Jurkat, Clone E6-1 (cell line): Measurements from ENCODE around the gene GNB1.
A peak's percentile ranks its signal among the peaks of the same experiment; 100 is the strongest.

Source experiments
- DNase-seq: peaks from one replicate; pipeline ENCODE4 v3.0.0-alpha.2; 2011; ENCODE audit warnings: low read depth, low spot score
- H3K4me3 ChIP-seq: 2 replicates; pipeline ENCODE4 v1.5.1; 2011; ENCODE audit warnings: mild to moderate bottlenecking, low read length, control low read depth, moderate library complexity

Gene GNB1

DNA sequence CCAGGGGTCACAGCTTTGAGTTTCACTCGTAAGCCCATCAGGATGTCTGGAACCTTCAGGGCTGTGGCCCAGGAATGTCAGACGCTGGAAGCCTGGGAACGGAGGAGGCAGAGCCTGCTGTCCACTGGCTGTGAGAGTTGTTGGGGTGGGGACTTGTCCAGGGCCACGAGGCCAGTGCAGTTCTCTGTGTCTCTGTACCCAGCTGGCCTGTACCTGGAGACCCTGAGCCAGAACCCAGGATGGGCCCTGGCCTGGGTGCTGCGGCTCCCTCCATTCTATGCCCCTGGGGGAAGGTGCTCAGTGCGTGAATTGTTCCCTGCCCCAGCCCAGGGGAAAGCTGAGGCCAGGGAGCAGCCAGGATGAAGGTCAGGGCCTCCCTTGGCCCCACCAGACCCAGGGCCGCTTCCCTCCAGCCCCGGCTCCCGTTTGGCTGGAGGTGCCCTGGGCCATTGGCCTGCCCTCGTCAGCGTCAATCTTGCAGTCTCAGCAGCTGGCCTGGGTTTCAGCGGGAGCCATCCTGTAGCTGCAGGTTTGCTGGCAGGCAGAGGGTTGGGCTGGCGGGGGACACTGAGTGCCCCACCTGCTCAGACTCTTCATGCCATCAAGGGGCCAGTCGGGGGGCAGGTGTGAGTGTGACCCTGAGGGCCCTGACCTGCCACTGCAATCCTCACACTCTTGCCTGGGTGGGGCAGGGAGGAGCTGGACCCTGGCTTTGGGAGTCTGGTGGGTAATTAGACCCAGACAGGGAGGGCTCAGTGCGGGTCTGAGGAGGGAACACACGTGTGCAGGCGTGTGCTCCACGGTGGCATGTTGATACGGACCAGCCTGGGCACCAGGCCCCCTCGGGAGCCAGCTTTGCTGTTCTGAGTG is 23.4 kb upstream of the GNB1 start:
- no peak overlapping the region for H3K4me3 ChIP-seq
- no peak for DNase-seq

DNA sequence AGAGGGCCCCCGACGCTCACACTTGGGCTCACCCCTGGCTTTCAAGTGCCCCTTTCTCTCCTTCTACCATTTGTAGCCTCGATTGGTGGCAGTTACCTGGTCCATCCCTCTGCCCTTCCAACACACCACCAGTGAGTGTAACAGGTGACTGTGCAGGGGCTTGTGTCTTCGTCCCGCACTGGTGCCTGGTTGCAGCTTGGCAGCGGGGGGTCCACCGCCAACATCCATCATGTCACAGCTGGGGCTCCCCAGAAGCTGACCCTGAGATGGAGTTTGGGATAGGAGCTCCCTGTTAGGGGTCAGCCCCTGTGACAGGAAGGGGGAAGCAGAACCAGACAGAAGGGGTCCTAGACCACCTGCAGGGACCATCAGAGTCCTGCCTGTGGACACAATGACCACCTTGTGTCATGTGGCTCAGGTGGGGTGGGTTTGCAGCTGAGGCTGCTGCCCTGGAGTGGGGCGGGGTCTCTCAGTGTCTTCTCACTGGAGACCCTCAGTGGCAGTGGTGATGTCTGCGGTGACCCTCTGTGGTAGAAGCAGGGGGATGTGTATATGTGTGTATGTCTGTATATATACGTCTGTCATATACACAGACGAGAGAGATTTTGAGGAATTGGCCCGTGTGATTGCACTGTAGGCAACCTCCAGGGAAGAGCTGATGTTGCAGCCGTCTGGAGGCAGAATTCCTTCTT is 20.6 kb upstream of the GNB1 start:
- DNase-seq, result no peak
- no peak overlapping the region for H3K4me3 ChIP-seq

DNA sequence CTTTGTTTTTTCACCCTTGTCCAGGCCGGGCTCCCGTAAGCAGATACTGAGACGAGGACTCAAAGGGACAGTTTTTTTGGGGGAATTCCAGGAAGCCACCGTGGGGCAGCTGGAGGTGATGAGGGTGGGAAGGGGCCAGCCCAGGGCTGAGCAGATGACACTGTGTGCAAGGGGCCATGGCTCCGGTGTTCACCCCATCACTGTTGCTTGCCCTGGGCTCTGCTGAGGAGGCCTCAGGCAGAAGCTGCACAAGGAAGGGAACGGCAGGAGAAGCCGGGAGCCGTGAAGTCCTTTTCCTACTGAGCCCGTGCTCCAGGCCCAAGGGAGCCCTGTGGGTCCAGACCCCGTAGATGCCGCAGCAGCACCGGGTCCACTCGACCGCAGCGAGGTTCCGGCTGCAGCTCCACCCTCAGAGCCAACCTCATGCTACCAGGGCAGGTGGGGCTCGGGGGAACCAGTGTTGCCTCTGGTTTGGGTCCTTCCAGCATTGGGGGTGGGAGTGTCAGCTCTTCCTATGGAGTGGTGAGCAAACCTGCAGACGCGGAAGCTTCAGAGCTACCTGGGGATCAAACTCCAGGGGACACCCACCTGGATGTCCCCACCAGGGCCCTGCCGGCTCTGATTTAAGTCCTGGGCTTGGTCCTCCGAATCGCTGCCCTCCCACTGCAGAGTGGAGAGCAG is 19.9 kb upstream of the GNB1 start:
- no peak for DNase-seq
- H3K4me3 ChIP-seq, result no peak overlapping the region

DNA sequence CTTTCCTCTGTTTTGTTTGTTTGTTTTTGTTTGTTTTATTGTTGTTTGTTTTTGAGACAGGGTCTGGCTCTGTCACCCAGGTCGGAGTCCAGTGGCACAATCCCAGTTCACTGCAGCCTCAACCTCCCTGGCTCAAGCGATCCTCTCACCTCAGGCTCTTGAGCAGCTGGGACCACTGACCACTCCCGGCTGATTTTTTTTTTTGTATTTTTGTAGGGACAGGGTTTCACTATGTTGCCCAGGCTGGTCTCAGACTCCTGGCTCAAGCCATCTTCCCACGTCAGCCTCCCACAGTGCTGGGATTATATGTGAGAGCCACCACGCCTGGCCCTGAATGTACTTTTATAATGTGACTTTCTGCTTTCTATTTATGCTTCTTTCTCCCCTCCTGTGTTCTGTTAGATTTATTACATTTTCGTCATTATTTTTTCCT is 19.2 kb upstream of the GNB1 start:
- no peak overlapping the region for H3K4me3 ChIP-seq
- no peak for DNase-seq

DNA sequence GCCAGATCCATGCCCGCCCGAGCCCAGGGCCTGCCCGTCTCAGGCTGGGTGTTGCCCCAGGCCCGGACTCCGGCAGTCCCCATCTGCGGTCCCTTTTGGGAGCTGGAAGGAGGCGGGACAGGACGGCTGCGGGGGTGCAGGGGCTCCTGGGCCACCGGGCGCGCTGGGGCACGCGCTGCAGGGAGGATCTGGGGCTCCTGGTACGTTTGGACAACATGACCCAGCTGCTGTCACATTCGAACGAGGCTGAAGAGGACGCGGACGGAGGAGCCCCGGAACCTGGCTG is 17.6 kb upstream of the GNB1 start:
- DNase-seq, result no peak
- H3K4me3 ChIP-seq, result peak overlapping the region; percentile 64

DNA sequence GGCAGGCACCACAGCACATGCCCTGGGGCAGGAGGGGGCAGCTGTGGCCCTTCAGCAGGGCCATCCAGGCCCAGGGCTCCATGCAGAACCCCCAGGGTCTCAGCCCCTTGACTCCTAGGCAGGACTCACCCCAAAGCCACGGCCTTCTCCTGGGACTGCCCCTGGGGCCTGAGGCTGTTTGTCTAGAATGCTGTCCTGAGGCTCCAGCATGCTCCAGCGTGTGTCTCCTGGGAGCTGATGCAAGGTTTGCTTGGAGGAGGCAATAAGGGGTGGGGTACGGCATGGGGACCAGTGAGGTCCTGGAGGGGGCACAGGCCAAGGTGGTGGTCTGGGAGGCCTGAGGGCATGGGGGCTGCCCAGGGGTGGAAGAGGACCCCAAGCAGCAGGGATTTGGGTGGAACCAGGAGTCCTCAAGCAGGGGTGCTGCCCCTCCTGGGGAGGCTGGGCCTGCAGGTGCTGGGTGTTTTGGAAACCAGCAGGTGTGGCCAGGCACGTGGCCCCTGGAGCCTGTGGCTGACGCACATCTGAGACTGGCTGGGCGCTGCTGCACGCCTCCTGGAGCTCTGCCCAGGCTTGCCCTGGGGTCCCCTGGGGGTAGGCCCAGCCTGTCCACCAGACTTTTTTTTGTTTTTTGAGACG is 16.3 kb upstream of the GNB1 start:
- DNase-seq, result no peak
- no peak overlapping the region for H3K4me3 ChIP-seq

DNA sequence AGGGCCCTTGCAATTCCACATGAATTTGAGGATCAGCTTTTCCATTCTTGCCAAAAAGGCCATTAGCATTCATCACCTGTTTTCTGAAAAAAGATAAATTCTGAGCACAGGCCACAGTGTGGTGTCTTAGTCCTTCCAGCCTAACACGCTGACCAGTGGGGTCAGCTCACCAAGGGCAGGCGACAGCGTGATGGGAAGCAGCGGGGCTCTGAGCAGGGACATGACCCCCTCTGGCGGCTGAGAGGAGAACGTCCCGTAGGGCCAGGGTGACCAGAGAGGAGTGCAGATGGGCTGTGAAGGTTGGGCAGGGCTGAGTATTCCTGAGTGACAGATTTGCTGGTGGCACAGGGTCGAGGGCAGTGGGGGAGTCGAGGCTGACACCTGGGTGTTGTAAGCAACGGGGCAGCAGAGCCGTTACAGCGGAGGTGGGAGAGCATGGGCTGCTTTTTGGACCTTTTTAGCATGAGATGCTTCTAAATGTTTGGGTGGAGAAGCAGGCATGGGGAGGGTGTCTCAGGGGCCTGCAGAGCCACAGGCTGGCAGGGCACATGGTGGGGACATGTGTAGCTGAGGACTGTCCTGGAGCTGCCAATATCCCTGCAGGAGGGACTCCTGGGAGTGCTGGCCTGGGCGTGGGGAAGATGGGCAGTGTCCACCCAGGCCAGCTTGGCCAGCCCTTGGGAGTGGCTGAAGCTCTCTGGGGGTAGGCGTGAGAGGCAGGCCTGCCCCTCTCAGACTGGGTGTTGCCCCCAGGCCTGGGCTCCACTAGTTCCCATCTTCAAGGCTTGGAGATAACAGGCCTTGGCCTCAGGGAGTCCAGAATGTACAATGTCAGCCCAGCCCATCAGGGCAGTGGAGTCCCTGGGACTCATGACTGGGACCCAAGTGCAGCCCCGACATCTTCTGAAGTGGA is 15.6 kb upstream of the GNB1 start:
- no peak for DNase-seq
- H3K4me3 ChIP-seq, result no peak overlapping the region

DNA sequence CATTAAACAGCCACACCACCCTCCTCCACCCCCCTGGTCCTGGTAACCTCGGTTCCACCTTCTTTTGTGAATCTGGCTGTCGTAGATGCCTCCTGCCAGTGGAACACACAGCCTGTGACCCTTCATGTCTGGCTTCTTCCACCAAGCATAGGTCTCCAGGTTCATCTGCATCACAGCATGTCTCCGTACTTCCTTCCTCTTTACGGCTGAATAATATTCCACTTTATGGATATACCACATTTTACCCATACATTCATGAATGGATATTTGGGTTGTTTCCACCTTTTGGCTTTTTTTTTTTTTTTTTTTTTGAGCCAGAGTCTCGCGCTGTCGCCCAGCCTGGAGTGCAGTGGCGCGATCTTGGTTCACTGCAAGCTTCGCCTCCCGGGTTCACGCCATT is 12.3 kb upstream of the GNB1 start:
- DNase-seq, result no peak
- no peak overlapping the region for H3K4me3 ChIP-seq

DNA sequence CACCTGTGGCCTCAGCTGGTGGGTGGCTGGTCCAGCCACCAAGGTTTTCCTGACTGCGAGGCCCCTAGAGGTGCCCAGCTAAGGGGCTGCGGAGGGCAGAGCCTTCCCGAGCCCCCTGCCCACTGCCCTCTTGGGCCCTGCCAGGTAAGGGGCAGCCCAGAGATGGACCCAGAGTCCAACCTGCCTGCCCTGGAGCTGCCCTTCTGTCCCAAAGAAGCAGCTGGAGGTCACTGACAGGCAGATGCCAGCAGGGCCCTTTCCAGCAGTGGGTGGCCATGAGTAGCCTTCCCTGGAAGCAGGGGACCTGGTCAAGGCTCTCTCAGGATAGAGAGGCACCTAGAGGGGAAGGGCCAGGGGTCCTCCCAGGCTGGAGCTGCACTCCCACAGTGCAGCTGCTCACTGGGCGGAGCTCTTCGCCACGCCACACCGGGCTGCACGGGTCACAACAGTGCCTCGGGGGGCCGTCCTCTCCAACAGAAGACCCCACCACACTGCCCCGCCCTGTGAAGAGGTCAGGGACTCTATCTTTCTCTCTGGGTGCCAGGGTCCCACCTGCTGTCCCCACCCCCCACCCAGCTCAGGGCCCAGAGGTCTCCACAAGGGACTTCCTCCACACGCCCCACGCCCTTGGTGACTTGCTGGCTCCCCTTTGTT is 10.9 kb upstream of the GNB1 start:
- H3K4me3 ChIP-seq, result no peak overlapping the region
- no peak for DNase-seq

DNA sequence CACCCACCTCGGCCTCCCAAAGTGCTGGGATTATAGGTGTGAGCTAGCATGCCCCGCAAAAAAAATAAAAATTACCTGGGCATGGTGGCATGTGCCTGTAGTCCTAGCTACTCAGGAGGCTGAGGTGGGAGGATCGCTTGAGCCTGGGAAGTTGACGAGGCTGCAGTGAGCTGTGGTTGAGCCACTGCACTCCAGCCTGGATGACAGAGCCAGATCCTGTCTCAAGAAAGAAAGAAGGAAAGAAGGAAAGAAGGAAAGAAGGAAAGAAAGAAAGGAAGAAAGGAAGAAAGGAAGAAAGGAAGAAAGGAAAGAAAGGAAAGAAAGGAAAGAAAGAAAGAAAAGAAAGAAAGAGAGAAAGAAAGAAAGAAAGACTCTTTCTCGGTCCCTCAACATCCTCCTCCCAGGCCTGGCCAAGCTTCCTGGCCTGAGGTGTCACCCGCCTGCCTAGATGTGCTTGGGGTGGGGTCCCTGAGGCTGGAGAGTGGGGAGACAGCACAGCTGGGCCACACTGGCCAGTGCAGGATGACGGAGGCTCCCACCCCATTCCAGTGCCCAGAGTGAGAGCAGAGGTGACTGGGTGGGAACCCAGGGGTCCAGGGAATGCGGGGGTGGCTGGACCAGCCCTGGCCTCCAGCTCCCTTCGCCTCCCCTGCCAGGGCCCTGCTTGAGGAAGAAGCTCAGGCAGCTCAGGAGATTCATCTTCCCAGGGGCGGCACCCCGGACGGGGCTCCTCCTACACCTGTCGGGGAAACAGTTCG is 10.2 kb upstream of the GNB1 start:
- H3K4me3 ChIP-seq, result no peak overlapping the region
- DNase-seq, result no peak

DNA sequence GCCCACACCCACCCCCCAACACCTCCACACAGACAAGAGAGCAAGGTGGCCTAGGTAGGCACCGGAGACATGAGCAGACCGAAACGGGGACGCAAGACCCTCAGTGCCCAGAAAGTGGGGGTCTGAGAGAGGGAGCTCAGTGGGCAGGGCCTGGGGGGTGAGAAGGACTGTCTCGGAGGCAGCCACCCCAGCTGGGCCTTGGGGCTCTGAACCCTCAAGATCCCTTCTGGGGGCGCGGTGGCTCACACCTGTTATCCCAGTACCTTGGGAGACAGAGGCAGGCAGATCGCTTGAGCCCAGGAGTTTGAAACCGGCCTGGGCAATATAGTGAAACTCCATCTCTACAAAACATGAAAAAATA is 9.1 kb upstream of the GNB1 start:
- DNase-seq, result no peak
- no peak overlapping the region for H3K4me3 ChIP-seq

DNA sequence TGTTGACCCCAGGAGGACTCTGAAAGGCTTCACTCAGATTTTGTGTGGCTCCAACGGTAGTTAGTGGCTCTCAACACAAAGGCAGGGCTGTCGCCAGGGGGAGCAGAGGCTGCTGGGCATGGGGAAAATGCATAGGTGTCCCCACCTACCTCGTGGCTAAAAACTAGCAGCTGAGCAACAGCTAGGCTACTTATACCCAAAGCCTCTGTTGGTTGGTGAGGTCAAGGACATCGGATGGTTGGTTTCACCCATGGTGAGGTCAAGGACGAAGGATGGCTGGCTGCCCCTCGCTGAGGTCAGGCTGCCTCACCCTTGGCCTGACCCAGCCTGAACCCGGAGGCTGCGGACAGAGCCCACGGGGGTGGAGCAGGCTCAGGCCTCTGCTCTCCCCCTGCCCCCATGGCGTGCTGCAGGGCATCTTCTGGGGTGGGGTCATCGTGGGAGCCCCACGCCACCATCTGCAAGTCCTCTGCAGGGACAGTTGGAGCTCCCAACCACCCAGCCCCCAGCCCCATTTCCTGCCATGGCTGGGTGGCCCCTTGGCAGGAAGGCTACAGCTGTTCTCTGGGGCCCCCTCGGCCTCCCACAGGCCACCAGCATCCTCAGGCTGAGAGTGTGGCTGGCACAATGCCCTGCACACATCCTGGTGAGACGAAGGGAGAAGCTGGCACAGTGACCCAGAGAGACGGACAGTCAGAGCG is 8.5 kb upstream of the GNB1 start:
- DNase-seq, result no peak

DNA sequence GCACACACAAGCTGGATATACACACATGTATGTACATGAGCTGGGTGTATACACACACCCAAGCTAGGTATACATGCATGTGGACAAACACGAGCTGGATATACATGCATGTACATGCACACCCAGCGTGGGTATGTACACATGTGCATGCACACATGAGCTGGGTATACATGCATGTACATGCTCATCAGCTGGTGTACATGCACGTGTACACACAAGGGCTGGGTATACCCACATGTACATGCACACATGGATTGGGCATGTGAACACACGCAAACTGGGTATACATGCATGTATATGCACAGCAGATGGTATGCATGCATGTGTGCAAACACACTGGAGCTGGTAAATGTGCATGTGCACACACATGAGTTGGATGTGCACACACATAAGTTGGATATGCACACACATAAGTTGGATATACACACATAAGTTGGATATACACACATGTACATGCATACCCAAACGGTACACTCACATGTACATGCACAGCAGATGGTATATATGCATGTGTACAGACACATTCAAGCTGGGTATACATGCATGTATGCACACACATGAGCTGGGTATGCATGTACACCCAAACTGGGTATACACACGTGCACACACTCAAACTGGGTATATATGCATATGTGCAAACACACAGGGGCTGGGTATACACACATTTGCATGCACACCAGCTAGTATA is 7.5 kb upstream of the GNB1 start:
- DNase-seq, result no peak
- H3K4me3 ChIP-seq, result no peak overlapping the region

More for the DNA sequence above, 8.5 kb upstream of the GNB1 start:
- H3K4me3 ChIP-seq, result no peak overlapping the region

DNA sequence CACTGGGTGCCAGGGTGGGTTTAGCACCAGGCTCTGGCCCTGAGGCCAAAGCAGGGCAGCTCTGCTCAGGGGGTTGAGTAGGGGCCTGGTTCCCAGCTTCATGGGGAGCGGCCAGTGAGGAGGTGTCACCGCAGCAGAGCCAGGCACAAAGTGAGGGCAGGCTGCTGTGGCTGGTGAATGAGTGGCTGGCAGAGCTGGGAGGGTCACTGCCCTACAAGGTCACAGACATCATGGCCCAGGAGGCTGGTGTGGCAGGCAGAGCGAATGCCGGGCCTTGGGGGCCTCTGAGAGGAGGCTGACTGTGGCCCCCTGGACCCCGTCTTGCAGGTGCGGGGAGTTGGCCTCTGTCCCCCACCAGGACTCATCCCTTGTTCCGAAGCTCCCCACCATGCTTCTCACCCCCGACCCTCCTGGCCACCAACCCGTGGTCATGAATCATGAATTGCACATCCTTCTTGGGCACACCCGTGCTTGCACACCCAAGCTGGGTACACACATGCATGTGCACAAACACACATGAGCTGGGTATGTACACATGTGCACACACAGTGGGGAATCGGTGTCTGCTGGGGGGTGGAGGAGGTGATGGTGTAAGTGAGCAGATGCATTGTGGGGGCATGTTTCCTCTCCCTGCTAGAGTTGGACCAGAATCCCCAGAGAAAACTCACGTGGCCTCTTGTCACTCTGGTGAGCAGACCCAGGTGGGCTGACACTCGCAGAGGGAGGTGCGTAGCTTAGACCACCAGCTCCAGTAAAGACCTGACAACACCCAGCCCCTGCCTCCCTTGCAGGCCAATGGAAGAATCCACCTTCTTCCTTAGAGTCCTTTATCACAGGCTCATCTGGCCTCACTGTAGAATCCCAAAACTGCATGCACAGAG is 4.8 kb upstream of the GNB1 start:
- DNase-seq, result no peak
- no peak overlapping the region for H3K4me3 ChIP-seq

DNA sequence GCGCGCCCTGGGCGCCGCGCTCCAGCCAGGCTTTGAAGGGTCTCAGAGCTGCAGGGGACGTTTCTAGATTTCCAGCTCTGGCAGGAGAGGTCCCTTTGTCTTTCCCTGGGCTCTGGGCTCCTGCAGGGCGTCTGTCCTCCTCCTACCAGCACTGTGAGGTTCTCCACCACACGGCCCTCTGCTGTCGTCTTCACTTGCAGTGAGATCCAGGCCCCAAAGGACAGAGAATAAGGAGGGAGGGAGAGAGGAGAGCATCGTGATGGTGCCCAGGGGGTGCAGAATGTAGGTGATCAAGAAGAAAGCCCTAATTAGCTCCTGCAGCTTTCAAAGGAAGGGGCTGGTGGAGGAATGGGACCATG is 4.2 kb upstream of the GNB1 start:
- no peak for DNase-seq
- H3K4me3 ChIP-seq, result no peak overlapping the region
